ENCODE measurements around the gene CPSF4L.

GRCh38 chr17:73262676-73263642, 1.3 kb upstream of the CPSF4L start:
- no peak for TF ChIP-seq SPI1 (IDR thresholded peaks at IDR 0.05; ENCODE audit: borderline replicate concordance, low read depth)
- TF ChIP-seq POLR2AphosphoS5 (IDR thresholded peaks at IDR 0.05; ENCODE audit: low read depth), result no peak
- TF ChIP-seq CTCF (IDR thresholded peaks at IDR 0.05; ENCODE audit: insufficient read depth, low read length), result no peak

Measured in HL-60 (cell line).